HG03097 (cell line): ENCODE results near the gene MKLN1.

Experiments used
- ATAC-seq: cut with Tn5 transposase; IDR thresholded peaks from one replicate; pipeline ENCODE4 v1.9.1; 2021; ENCODE audit not compliant: unreplicated experiment, low FRiP score

MKLN1 gene

GRCh38 chr7:131346885-131347592 lies 19.4 kb downstream of the MKLN1 start:
- no peak for ATAC-seq

GRCh38 chr7:131352032-131352431 lies 24.4 kb downstream of the MKLN1 start:
- ATAC-seq = no peak

GRCh38 chr7:131354390-131354789 lies 26.7 kb downstream of the MKLN1 start:
- ATAC-seq = no peak

- ATAC-seq = no peak
These were observed 28.5 kb downstream of the MKLN1 start for GRCh38 chr7:131355917-131356777.

- no peak for ATAC-seq
These were observed 29.7 kb downstream of the MKLN1 start for GRCh38 chr7:131357282-131357880.

- ATAC-seq = no peak
These were observed 31.0 kb downstream of the MKLN1 start for GRCh38 chr7:131358636-131359035.

- ATAC-seq = no peak
These were observed 31.6 kb downstream of the MKLN1 start for GRCh38 chr7:131359136-131359776.

GRCh38 chr7:131363719-131364118 lies 36.0 kb downstream of the MKLN1 start:
- no peak for ATAC-seq

GRCh38 chr7:131364767-131365344 lies 37.2 kb downstream of the MKLN1 start:
- ATAC-seq = no peak

GRCh38 chr7:131365838-131366237 lies 38.2 kb downstream of the MKLN1 start:
- ATAC-seq = no peak

GRCh38 chr7:131369354-131369753 lies 41.7 kb downstream of the MKLN1 start:
- no peak for ATAC-seq

- ATAC-seq = no peak
These were observed 42.9 kb downstream of the MKLN1 start for GRCh38 chr7:131370523-131370968.

GRCh38 chr7:131371411-131371810 lies 43.7 kb downstream of the MKLN1 start:
- no peak for ATAC-seq

GRCh38 chr7:131372554-131372953 lies 44.9 kb downstream of the MKLN1 start:
- no peak for ATAC-seq

GRCh38 chr7:131374821-131375220 lies 47.1 kb downstream of the MKLN1 start:
- ATAC-seq = no peak

GRCh38 chr7:131381069-131381838 lies 53.6 kb downstream of the MKLN1 start:
- no peak for ATAC-seq

- ATAC-seq = no peak
These were observed 56.0 kb downstream of the MKLN1 start for GRCh38 chr7:131383417-131384285.

GRCh38 chr7:131384286-131384635 lies 56.6 kb downstream of the MKLN1 start:
- no peak for ATAC-seq

- no peak for ATAC-seq
These were observed 57.4 kb downstream of the MKLN1 start for GRCh38 chr7:131385039-131385605.
